NCI-H526 treated with DMSO at 0.1 percent for 48 hours (cell line): ENCODE results near the gene SLC35G6.
"Not testable (repeated sequence)": the region's sequence is repeated elsewhere in the genome, so short reads cannot be mapped to it uniquely, and the experiment has no call there.

Experiments used
- DNase-seq: peaks from one replicate; lab custom pipeline; 2025; lab: John Stamatoyannopoulos, UW

Gene SLC35G6

DNA sequence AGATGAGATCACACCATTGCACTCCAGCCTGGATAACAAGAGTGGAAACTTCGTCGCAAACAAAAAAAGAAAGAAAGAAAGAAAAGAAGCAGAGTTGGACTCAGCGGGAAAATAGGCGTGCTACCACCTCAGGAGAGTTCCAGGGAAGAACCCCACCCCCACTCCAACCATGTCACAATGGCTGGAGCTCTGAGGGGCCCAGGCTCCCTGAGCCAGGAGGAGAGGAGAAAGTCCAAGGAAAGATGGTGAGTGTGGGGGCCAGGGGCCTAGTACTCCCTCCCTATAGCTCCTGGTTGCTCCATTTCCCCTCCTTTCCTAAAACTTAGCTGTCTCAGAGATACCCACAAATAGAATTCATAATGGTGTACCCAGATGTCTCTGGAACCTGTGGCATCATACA, at the start of gene SLC35G6:
SLC35G6 (plus strand) TSS at position 172 of the 400 bp plus-strand sequence; CDS start at position 243, 71 bp downstream.
- DNase-seq: not testable (repeated sequence)

DNA sequence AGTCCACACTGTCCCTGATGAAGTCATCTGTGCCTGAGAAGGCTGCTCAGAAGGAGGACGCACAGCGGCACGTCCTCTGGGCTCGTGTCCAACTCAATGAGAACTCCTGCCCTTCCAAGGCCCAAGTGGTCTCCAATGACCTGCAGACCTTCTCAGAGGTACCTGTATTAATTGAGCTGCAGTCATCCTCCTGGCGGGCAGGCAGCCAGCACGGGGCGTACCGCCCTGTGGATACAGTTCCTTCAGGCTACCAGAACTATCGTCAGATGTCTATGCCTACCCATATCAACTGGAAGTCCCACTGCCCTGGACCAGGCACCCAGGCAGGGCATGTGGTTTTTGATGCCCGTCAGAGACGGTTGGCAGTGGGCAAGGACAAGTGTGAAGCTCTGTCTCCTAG, 49.0 kb upstream of the SLC35G6 start:
- DNase-seq: no peak

DNA sequence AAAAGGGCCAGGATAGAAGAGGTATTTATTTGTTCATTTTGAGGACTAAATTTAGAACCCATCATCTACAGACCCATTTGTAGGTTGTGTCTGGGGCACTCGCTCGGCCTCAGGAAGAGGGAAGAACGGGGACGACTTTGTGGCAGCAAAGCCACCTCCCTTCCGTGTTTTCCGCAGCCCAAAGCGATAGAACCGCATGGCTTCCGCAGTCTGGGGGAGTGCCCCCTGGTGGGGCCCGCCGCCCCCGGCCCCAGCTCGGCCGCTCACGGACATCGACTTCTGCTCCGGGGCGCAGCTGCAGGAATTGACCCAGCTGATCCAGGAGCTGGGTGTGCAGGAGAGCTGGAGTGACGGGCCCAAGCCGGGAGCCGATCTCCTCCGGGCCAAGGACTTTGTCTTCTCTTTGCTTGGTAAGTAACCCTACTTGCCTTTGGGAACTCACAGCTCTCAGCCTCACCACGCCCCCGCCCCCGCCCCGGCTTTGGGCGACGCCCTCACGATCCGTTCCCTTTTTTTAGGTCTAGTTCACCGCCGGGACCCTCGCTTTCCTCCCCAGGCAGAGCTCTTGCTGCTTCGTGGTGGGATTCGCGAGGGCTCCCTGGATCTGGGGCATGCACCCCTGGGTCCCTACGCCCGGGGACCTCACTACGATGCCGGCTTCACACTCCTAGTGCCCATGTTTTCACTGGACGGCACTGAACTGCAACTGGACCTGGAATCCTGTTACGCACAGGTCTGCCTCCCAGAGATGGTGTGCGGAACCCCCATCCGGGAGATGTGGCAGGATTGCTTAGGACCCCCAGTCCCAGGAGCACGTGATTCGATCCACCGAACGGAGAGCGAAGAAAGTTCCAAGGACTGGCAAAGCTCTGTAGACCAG, 45.3 kb upstream of the SLC35G6 start:
- no peak for DNase-seq

DNA sequence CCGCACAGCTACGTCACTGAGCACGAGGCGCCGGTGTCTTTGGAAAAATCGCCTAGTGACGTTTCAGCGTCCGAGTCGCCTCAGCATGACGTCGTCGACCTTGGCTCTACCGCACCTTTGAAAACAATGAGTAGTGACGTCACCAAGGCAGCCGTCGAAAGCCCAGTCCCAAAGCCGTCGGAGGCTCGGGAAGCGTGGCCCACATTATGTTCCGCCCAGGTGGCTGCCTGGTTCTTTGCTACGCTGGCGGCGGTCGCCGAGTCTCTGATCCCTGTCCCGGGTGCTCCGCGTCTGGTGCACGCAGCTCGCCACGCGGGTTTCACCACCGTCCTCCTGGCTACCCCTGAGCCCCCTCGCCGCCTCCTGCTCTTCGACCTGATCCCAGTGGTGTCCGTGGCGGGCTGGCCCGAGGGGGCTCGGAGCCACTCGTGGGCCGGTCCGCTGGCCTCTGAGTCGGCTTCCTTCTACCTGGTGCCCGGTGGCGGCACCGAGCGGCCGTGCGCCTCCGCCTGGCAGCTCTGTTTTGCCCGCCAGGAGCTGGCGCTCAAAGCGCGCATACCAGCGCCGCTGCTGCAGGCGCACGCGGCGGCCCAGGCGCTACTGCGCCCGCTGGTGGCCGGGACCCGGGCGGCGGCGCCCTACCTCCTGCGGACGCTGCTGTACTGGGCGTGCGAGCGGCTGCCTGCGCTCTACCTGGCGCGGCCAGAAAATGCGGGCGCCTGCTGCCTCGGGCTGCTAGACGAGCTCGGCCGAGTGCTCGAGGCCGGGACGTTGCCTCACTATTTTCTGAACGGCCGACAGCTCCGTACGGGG, 44.5 kb upstream of the SLC35G6 start:
- peak; percentile 50 for DNase-seq

DNA sequence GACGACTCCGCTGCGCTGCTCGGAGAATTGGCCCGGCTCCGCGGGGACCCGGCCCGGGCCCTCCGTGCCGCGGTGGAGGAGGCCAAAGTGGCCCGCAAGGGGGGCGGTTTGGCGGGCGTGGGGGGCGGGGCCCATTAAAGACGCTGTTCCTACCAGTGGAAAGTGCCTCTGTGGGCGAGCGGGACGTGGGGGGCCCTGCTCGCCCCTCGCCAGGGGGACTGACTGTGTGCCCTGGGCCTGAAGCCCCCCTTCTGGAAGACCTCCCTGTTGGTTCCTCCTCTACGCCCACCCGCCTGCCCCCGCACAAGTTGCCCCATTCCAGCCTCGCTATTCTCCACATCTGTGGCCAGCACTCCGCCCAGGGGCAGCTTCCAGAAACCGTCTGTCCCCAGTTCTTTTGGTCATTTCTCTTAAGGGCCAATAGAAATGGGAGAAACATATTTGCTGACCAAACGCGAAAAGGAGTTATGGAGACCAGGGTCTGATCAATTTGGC, 43.8 kb upstream of the SLC35G6 start:
- DNase-seq: no peak

DNA sequence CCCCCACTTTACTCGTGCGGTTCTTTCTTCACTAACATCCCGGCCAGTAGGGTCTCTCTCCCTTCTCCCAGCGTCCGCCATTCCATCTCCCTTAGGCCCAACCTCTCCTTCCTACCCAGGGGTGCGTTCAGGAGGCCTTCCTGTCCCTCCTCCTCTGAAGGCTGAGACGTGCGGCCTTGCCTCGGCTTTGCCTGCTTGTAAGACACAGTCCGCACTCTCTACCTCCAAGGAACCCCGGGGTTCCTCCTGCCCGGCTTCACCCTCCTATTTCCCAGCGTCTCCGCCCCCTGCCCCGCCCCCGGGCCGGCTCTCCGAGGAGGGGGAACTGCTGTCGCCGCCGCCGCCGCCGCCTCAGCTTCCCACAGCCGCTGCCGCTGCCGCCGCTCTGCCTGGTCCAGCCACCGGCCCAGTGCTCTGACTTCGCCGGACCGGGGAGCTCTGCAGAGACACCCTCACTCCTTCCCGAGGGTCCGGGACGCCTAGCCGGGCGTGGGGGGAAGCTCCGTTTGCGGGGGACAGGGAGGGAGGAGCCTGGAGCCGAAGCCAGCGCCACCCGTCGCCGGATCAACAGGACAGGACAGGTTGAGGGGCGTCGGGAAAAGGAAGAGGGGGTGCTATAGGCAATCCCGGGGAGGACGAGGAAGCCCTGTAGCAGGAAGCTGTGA, 43.2 kb upstream of the SLC35G6 start:
- no peak for DNase-seq

DNA sequence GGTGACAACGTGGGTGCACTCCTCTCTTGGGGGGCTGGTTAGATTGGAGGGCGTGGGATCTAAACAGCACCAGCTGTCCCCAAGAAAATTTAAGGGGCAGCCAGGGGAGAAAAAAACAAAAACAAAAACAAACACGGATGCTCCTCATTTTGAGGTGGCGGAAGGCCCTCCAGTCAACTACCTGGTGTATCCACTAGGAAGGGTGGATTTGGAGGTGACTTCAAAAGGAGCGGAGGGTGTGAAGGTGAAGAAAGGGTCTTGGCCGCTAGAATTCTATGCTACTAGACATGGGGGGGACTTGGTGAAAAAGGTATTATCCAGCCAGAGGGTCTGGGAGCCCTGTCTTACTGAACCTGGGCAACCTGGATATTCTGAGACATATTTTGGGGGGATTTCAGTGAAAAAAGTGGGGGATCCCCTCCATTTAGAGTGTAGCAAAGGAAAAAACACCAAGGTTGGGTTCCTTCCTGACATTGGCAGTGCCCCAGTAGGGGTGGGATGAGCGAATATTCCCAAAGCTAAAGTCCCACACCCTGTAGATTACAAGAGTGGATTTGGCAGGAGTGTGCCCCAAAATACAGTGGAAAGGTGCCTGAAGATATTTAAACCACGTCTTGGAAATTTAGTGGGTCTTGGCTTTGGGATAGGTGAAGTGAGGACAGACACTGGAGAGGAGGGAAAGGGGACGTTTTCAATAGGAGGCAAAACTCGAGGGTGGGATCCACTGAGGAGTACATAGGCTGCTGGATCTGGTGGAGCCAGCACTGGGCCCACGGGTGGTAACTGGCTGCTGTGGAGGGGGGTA, 42.4 kb upstream of the SLC35G6 start:
- no peak for DNase-seq

DNA sequence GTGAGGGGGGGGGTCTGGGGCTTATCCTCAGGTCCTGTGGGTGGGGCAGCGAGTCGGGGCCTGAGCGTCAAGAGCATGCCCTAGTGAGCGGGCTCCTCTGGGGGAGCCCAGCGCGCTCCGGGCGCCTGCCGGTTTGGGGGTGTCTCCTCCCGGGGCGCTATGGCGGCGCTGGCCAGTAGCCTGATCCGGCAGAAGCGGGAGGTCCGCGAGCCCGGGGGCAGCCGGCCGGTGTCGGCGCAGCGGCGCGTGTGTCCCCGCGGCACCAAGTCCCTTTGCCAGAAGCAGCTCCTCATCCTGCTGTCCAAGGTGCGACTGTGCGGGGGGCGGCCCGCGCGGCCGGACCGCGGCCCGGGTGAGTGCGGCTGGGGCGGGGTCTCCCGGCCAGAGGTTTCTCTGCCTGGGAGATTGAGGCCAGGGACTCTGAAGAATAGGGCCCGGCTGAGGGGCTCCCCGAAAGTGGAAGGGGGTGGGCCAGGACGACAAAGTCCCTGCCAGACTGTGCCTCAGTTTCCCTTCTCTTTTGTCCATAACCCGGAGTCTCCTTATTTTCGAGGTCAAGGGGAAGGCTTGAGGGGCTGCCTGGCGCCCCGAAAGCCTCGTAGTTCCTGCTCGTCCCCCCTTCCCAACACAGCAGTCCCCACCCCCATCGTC, 41.7 kb upstream of the SLC35G6 start, which contains the start of gene FGF11:
FGF11 (plus strand) TSS at position 51 of the 651 bp plus-strand sequence; CDS start at position 160, 109 bp downstream.
- DNase-seq: no peak

DNA sequence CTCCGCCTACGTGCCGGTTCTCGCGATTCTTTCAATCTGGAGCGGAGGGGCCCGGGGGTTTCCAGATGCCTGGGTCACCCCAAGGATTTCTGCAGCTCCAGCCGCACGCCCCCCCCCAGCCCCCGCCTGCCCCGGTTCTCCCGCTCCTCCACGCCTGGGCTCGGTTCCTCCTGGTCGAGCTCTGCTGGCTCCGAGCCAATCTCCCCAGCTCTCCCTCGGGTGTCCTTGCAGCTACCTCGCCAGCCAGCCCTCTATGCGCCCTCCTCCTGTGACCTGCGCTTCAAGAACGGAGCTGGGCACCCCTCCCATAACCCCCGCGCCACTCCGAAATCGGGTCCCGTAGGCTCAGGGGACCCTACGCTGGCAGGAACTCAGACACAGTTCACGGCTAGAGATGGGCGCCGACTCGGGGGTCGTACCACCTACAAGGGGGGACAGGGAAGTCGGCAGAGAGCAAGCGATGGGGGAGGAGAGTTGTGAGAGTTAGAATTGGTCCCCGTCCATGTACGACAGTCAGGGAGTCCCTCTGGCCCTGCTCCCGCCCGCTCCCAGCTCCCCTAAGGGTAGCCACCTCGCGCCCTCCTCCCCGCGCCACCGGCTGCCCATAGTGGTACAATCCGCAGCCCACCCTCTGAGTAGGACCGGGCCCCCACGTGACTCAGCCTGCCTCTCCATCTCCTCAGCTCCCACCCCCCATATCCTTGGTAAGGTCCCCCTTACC, 41.0 kb upstream of the SLC35G6 start:
- no peak for DNase-seq

DNA sequence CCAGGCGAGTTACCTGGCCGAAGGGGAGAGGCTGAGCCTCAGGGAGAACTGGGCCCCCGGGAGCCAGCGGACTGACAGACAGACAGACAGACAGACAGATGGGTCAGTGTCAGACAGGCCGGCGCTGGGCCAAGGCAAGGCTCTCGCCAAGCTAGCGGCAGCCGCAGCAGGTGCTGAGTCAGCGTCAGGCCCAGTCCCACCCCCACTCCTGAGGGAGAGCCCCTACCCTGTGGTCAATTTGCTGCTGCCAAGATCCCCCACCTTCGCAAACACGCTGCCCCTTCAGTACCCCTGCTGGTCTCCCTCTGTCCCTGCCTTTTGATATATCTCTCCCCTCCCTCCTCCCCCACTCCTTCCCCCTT, 40.4 kb upstream of the SLC35G6 start:
- peak; percentile 26 for DNase-seq

DNA sequence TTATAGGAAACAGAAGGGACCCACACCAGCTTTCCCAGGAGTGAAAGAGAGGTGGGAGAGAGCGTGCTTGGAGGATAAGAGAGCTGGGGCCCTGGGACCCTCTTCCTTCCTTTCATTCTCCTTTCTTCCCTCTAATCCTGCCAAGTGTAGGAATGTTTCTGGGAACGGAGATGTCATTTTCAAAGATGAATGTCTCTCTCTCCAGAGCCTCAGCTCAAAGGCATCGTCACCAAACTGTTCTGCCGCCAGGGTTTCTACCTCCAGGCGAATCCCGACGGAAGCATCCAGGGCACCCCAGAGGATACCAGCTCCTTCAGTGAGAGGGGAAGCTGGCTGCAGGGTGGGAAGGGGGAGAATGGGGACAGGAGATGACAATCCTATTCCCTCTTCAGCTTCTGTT, 40.0 kb upstream of the SLC35G6 start:
- DNase-seq: no peak

DNA sequence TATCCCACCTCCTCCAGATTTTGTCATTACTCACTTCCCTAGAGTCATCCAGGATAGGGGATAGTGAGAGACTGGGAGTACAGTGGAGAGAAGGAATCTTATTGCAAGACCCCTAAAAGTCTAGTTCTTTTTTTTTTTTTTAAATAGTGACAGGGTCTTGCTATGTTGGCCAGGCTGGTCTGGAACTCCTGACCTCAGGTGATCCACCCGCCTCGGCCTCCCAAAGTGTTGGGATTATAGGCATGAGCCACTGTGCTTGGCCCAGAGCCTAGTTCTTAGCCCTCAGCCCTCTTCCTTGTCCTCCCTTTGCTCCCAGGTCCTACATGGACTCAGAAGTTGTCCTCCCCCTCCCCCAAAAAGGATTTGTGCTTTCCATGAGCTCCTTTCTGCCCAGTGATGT, 39.1 kb upstream of the SLC35G6 start:
- no peak for DNase-seq

DNA sequence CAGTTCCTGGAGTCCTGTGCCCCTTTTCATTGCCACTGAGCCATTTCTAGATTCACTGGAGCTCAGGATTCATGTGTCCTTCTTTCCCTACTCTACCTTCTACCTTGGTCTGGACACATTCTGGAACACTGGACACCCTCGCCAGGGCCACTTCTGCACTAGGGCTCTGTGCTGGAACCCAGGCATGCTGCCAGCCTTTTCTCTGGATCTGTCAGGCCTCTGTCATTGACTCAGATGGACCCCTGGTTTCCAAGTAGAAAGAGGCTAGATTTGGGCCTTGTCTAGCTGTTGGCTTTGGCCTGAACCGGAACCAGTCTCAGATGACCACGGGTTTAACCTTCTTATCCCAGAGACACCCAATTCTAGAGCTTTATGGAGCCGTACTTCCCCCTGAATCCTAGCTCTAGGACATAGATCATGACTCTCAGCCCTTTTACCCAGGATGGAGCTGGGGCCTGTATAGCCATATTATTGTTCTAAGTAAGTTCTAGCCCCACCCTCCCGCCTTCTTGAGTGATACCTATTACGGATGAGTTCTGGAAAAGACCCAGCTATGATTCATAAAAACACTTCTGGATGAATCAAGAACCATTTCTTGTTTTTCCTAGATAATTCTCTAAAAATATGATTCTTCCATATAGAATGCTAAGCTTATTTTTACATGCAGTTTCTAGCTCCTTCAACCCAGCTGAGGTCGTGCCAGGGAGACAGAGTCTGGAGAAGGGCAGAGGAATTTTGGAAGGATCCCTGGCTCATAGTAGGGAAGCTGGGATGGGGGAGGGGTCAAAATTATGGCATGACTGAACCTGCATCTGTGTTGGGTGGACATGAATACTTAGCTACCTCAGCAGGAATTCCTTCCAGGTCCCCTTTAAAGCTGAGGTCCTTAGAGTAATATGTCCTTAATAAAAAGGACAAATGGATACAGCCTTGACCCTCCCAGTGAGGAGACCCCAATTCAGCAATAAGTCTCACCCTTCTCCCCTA, 37.5 kb upstream of the SLC35G6 start:
- DNase-seq: no peak

DNA sequence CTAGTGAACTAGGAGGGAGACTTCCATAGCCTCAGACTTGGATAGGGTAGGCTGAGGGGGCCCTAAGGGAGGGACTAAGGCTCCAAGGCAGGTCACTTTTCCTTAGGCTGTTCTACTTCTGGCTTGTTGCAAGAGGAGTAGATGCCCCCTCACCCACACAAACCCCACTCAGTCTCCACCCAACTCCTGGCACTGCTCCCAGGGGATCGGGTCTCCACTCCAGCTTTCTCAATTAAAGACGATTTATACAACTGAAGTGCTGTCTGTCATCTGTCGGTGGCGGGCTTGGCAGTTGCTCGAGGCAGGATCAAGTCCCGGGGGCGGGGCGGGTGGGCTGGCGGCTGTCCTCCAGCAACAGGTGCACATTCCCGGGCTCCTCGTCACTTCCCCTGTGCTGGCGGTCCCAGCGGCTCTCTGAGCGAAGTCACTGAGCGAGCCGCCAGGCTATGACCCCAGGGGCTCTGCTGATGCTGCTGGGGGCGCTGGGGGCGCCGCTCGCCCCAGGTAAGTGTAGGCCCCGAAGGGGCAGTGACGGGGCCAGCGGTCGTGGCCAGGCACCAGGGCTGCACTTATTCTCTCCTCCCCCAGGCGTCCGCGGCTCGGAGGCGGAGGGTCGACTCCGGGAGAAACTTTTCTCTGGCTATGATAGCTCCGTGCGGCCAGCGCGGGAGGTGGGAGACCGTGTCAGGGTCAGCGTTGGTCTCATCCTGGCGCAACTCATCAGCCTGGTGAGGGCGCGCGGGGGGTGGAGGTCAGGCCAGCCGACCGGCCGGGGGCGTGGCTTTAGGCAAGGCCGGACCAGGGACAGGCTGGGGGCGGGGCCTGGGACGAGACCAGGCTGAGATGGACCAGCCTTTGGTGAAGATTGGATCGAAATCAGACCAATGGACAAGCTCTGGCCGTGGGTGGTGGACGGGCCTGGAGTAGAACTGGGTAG, 36.3 kb upstream of the SLC35G6 start, which contains the start of gene CHRNB1:
CHRNB1 (plus strand) TSS at position 380 of the 937 bp plus-strand sequence; CDS start at position 447, 67 bp downstream.
- no peak for DNase-seq

DNA sequence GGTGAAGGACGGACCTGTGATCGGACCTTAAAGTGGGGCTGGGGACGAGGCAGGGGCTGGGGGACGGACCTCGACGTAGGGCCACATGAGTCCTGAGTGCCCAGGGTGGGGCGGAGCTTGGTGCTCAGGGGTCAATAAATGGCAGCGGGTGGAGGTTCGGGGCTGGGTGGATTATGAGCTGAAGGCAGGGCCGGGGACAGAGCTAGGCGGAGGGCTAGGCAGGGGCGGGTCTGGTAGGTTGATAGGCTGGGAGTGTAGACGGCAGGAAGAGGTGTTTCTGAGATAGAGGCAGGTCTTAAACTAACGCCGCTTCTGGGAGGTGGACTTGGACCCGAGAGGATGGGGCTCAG, 35.7 kb upstream of the SLC35G6 start:
- no peak for DNase-seq

DNA sequence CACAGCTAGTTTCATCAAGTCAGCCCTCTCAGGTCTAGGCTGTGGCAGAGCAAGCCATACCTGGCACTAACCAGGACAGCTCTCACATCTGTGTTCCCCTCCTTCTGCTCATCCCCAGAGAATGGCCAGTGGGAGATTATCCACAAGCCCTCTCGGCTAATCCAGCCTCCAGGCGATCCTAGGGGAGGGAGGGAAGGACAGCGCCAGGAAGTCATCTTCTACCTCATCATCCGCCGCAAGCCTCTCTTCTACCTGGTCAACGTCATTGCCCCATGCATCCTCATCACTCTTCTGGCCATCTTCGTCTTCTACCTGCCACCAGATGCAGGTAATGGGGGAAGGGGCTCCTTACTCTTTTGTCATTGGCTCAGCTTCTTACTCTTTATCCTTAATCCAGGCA, 32.8 kb upstream of the SLC35G6 start:
- no peak for DNase-seq

DNA sequence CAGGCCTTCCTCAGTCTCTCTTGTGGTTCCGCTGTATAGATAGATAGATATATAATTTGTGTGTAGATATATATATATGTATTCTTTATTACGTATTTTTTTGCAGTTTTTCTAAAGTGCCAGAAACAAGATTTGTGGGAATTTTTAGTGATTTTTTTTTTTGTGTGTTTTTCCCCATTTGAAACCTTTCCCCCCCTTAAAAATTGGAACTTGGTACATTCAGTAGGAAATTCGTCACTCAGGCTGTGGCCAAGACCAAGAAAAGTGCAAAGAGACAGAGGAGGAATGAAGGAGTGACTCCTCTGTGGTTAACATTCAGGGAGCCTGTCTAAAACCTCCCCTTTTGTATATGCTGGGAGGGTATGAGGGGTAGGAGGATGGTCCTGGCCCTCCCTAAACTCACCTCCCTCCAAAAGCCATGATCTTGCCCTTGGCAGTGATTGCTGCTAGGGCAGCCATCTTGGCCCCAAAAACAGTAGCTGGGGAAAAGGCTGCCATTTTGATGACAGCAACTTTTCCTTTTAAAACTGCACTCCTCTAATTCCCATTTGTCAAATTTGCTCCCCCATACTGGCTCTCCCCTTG, 21.2 kb upstream of the SLC35G6 start:
- DNase-seq: no peak
